HepG2 (cell line): Measurements from ENCODE around the gene LIM2. TPM values are rescaled to one million over a fixed set of nuclear protein-coding genes. Genes with fewer than 3 reads are reported as not detected.
A peak's percentile ranks its signal among the peaks of the same experiment; 100 is the strongest.

Experiments
- CBX5 ChIP-seq: sonication (generic); formaldehyde crosslinking; IDR thresholded peaks from 2 replicates; pipeline ENCODE4 v1.4.0; 2020; ENCODE audit warnings: missing genetic modification reagents, borderline replicate concordance
- GFI1 ChIP-seq: sonication (generic); formaldehyde crosslinking; IDR thresholded peaks from 2 replicates; pipeline ENCODE4 v1.5.0; 2020; ENCODE audit warnings: missing genetic modification reagents, mild to moderate bottlenecking, borderline replicate concordance
- HNRNPLL ChIP-seq: fragments of 200-400 bp; formaldehyde crosslinking; IDR thresholded peaks from 2 replicates; pipeline ENCODE4 v1.6.1; 2017; ENCODE audit warnings: mild to moderate bottlenecking, low read depth, low read length; ENCODE audit not compliant: poor library complexity, severe bottlenecking
- JARID2 ChIP-seq: sonication (generic); formaldehyde crosslinking; IDR thresholded peaks from 2 replicates; pipeline ENCODE4 v1.8.1; 2023; ENCODE audit warnings: missing genetic modification reagents, inconsistent platforms; ENCODE audit not compliant: insufficient replicate concordance
- KAT7 ChIP-seq: IDR thresholded peaks from 2 replicates; pipeline ENCODE4 v1.6.1; 2018; ENCODE audit warnings: borderline replicate concordance, missing compliant biosample characterization
- KDM4B ChIP-seq: sonication (generic); formaldehyde crosslinking; IDR thresholded peaks from 2 replicates; pipeline ENCODE4 v1.4.0; 2020; ENCODE audit warnings: missing genetic modification reagents
- KMT2A ChIP-seq: sonication (generic); formaldehyde crosslinking; IDR thresholded peaks from 2 replicates; pipeline ENCODE4 v1.4.0; 2020; ENCODE audit warnings: missing genetic modification reagents
- SOX5 ChIP-seq: IDR thresholded peaks from 2 replicates; pipeline ENCODE4 v1.6.1; 2016; ENCODE audit warnings: borderline replicate concordance
- SRSF9 ChIP-seq: fragments of 200-400 bp; formaldehyde crosslinking; IDR thresholded peaks from 2 replicates; pipeline ENCODE4 v1.6.1; 2018; ENCODE audit warnings: borderline replicate concordance, mild to moderate bottlenecking, low read depth, low read length; ENCODE audit not compliant: insufficient read depth, poor library complexity, severe bottlenecking
- ZBTB7A ChIP-seq: sonication (generic); formaldehyde crosslinking; IDR thresholded peaks from 2 replicates; pipeline ENCODE4 v1.8.0; 2022; ENCODE audit warnings: mild to moderate bottlenecking, missing genetic modification reagents
- ZNF138 ChIP-seq: sonication (generic); formaldehyde crosslinking; IDR thresholded peaks from 2 replicates; pipeline ENCODE4 v1.5.0; 2020; ENCODE audit warnings: mild to moderate bottlenecking, low read depth, missing genetic modification reagents
- ZNF343 ChIP-seq: sonication (generic); formaldehyde crosslinking; IDR thresholded peaks from 2 replicates; pipeline ENCODE4 v1.4.0; 2020; ENCODE audit warnings: mild to moderate bottlenecking, missing genetic modification reagents
- ZNF383 ChIP-seq: sonication (generic); formaldehyde crosslinking; IDR thresholded peaks from 2 replicates; pipeline ENCODE4 v1.4.0; 2020; ENCODE audit warnings: missing genetic modification reagents, mild to moderate bottlenecking, borderline replicate concordance
- ZNF432 ChIP-seq: sonication (generic); formaldehyde crosslinking; IDR thresholded peaks from 2 replicates; pipeline ENCODE4 v1.5.0; 2020; ENCODE audit warnings: missing genetic modification reagents, mild to moderate bottlenecking, borderline replicate concordance
- ZNF451 ChIP-seq: sonication (generic); formaldehyde crosslinking; IDR thresholded peaks from 2 replicates; pipeline ENCODE4 v1.5.0; 2020; ENCODE audit warnings: mild to moderate bottlenecking, missing genetic modification reagents
- ZSCAN25 ChIP-seq: sonication (generic); formaldehyde crosslinking; IDR thresholded peaks from 2 replicates; pipeline ENCODE4 v1.8.0; 2022; ENCODE audit warnings: mild to moderate bottlenecking, missing genetic modification reagents
- polyA plus RNA-seq, 8 experiments: library from polyadenylated mRNA; depleted of rRNA in 3 of 8; stranded (reverse) in 7 of 8; unstranded in 1 of 8; fragments of >200 nt; fragmentation: Illumina TruSeq in 4 of 8; extraction: Trizol in 4 of 8; gene quantifications; 2 replicates each; pipeline versions ENCODE4 v1.2.1 to v1.2.3, GENCODE V29; 2011 to 2016; ENCODE audit warnings: low read depth in 4 of 8, missing spikeins in 1 of 8, mixed read lengths in 1 of 8; ENCODE audit not compliant: insufficient read depth in 1 of 8
- total RNA-seq, 5 experiments: library from RNA; depleted of rRNA; stranded (reverse); fragments of >200 nt; fragmentation: Illumina TruSeq; extraction: Trizol; gene quantifications; 2 replicates each; pipeline ENCODE4 v1.2.3, GENCODE V29; 2016; ENCODE audit warnings: low read depth in 1 of 5
- TF ChIP-seq, protein P1 (sequence below): IDR thresholded peaks from 2 replicates; pipeline ENCODE4 v1.6.1; 2016; ENCODE audit warnings: low read depth, missing genetic modification reagents, missing compliant biosample characterization
- TF ChIP-seq, protein P2 (sequence below): sonication (generic); formaldehyde crosslinking; IDR thresholded peaks from 2 replicates; pipeline ENCODE4 v1.9.0; 2021; ENCODE audit warnings: missing genetic modification reagents, borderline replicate concordance
- TF ChIP-seq, protein P3 (sequence below): sonication (generic); formaldehyde crosslinking; IDR thresholded peaks from 2 replicates; pipeline ENCODE4 v1.8.0; 2022; ENCODE audit warnings: missing genetic modification reagents, mild to moderate bottlenecking, borderline replicate concordance

LIM2 gene
- total and polyA plus RNA-seq, 2 of the 13 experiments (the other 11 are each of a cell fraction or from before 2014, with no cell fraction given) = 1.3 TPM; not detected in 1

DNA sequence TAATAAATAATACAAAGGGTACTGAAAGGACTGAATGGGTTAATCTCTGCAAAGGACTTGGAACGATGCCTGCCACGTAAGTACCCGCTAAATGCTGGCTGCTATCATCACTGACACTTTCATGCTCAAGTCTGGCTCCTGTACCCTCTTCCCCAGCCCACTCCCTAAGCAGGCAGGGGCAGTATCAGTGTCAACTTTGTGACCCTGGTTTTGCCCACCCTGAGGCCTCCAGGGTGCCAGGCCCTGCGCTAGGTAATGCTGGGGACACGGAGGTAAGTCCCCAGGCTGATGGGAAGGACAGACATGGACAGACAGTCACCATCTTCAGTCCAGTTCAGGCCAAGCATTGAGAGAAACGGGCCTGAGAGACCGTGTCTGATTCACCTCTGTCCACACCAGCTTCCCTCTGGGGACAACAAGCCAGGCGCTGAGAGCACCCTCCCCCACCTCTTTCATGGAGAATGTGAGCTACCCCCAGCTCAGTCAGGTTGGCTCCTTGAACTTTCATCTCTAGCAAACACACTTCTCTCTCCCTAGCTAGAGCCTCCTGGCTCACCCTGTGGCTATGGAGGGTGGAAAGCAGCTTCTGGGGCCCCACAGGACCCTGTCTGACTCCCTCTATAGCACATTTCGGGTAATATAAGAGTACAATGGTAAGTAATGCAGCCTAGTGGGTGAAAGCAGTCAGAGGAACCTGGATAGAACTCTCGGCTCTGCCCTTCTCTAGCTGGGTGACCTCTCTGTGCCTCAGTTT is 22.4 kb downstream of the LIM2 start (continued):
- TF ChIP-seq, protein P1, sequence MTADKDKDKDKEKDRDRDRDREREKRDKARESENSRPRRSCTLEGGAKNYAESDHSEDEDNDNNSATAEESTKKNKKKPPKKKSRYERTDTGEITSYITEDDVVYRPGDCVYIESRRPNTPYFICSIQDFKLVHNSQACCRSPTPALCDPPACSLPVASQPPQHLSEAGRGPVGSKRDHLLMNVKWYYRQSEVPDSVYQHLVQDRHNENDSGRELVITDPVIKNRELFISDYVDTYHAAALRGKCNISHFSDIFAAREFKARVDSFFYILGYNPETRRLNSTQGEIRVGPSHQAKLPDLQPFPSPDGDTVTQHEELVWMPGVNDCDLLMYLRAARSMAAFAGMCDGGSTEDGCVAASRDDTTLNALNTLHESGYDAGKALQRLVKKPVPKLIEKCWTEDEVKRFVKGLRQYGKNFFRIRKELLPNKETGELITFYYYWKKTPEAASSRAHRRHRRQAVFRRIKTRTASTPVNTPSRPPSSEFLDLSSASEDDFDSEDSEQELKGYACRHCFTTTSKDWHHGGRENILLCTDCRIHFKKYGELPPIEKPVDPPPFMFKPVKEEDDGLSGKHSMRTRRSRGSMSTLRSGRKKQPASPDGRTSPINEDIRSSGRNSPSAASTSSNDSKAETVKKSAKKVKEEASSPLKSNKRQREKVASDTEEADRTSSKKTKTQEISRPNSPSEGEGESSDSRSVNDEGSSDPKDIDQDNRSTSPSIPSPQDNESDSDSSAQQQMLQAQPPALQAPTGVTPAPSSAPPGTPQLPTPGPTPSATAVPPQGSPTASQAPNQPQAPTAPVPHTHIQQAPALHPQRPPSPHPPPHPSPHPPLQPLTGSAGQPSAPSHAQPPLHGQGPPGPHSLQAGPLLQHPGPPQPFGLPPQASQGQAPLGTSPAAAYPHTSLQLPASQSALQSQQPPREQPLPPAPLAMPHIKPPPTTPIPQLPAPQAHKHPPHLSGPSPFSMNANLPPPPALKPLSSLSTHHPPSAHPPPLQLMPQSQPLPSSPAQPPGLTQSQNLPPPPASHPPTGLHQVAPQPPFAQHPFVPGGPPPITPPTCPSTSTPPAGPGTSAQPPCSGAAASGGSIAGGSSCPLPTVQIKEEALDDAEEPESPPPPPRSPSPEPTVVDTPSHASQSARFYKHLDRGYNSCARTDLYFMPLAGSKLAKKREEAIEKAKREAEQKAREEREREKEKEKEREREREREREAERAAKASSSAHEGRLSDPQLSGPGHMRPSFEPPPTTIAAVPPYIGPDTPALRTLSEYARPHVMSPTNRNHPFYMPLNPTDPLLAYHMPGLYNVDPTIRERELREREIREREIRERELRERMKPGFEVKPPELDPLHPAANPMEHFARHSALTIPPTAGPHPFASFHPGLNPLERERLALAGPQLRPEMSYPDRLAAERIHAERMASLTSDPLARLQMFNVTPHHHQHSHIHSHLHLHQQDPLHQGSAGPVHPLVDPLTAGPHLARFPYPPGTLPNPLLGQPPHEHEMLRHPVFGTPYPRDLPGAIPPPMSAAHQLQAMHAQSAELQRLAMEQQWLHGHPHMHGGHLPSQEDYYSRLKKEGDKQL (CRISPR knock-in tag) = 0 out of 2 replicates have a peak, but pooled peaks have one; percentile 15
- TF ChIP-seq ZNF383 (CRISPR knock-in tag) (0 out of 2 replicates have a peak, but pooled peaks have one; percentile 76), JARID2 (no peak), HNRNPLL (peak; percentile 26), ZNF138 (CRISPR knock-in tag) (0 out of 2 replicates have a peak, but pooled peaks have one; percentile 46), CBX5 (CRISPR knock-in tag) (peak; percentile 88; the same call in 1 of the 2 replicates), KAT7 (CRISPR knock-in tag) (peak; percentile 35; the same call in 1 of the 2 replicates), ZNF343 (CRISPR knock-in tag) (peak; percentile 95), ZSCAN25 (CRISPR knock-in tag) (peak; percentile 50; the same call in 1 of the 2 replicates), SOX5 (CRISPR knock-in tag) (peak; percentile 80), ZNF432 (CRISPR knock-in tag) (no peak; the same call in 1 of the 2 replicates), GFI1 (CRISPR knock-in tag) (0 out of 2 replicates have a peak, but pooled peaks have one; percentile 66), ZBTB7A (peak; percentile 75), KMT2A (peak; percentile 70; the same call in 1 of the 2 replicates), KDM4B (CRISPR knock-in tag) (peak; percentile 70; the same call in 1 of the 2 replicates), SRSF9 (no peak), ZNF451 (CRISPR knock-in tag) (0 out of 2 replicates have a peak, but pooled peaks have one; percentile 9)
- TF ChIP-seq, protein P2, sequence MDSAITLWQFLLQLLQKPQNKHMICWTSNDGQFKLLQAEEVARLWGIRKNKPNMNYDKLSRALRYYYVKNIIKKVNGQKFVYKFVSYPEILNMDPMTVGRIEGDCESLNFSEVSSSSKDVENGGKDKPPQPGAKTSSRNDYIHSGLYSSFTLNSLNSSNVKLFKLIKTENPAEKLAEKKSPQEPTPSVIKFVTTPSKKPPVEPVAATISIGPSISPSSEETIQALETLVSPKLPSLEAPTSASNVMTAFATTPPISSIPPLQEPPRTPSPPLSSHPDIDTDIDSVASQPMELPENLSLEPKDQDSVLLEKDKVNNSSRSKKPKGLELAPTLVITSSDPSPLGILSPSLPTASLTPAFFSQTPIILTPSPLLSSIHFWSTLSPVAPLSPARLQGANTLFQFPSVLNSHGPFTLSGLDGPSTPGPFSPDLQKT = no peak
- TF ChIP-seq, protein P3, sequence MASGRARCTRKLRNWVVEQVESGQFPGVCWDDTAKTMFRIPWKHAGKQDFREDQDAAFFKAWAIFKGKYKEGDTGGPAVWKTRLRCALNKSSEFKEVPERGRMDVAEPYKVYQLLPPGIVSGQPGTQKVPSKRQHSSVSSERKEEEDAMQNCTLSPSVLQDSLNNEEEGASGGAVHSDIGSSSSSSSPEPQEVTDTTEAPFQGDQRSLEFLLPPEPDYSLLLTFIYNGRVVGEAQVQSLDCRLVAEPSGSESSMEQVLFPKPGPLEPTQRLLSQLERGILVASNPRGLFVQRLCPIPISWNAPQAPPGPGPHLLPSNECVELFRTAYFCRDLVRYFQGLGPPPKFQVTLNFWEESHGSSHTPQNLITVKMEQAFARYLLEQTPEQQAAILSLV = 0 out of 2 replicates have a peak, but pooled peaks have one; percentile 47
